Stimulated activated naive CD4-positive, alpha-beta T cell treated with Interleukin-2 at 50 U/mL for 16 hours (primary cell): ENCODE measurements around the gene CCER1.

ENCODE experiments used
- DNase-seq: peaks from one replicate; lab custom pipeline; 2025; lab: John Stamatoyannopoulos, UW

CCER1 gene

DNA sequence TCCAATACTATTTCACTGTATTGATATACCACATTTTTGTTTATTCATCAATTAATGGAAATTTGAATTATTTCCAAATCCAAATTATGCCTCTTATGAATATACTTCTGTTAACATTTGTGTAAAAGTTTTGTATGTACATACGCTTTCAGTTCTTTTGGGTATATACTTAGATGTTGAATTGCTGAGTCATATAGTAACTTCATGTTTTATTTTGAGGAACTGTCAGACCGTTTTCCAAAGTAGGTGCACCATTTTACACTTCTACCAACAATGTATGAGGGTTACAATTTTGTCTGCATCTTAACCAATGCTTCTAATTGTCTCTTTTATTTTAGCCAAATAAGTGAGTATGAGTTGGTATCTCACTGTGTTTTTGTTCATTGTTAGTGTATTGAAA, 10.2 kb upstream of the CCER1 start:
- no peak for DNase-seq

DNA sequence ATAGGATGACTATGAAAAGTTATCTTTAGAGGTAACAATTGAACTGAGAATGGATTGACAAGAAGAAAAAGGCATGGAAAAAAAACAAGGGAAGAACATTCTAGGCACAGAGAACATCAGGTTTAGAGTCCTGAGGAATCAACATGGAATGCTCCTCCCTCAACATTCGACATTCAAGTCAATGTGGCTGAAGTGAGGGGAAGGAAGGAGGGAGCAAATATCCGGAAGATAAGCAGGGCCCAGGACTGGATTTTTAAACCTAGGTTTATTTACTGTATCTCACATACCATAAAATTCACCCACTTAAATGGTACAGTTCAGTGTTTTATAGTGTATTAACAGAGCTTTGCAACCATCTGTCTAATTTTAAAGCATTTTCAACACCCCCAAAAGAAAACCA, 9.6 kb upstream of the CCER1 start:
- DNase-seq, result no peak

- DNase-seq, result no peak
These were observed 9.0 kb upstream of the CCER1 start for GRCh38 chr12:90963946-90964345.

DNA sequence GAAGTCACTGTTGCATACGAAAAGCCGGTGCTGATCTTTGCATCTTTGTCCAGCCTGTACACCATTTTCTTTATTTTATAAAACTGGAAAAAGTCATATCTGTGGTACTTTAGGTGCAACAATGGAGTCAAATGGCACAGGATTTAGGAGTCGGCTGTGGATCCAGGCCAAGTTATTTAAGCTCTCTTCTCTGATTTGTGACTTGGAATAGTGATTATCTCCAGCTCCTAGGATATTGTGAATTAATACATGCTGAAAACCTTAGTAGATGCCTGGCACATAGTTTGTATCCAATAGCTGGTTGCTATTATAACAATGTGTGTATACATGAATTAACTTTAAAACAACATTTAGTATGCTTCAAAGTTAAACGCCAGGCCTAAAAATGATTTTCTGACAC, 6.2 kb upstream of the CCER1 start:
- no peak for DNase-seq

DNA sequence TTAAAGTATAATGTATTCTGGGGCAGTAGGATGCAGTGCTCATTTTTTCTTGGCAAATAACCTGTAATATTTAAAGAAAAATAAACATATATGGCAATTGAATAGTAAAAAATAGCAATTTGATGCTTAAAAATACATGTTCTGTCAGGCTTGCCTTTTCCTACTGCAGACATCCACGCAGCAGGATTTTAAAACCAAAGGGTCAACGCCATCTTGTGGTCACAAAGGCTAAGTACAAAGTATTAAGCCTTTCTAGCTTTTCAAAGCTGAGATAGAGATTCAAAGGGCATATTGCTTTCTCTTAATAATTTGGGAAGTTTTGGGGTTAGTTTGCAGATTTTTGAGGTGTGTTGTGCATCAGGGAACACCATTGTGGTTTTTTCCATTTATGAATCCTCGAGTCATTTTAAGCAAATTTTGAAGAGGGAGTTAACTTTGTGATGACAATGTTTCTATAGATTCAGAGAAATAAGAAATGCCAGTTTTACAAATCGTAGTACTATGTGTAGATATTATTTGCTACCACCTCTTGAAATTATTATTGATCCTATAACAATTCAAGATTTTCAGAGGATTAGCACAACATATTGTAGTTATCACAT, 4.7 kb upstream of the CCER1 start:
- no peak for DNase-seq

DNA sequence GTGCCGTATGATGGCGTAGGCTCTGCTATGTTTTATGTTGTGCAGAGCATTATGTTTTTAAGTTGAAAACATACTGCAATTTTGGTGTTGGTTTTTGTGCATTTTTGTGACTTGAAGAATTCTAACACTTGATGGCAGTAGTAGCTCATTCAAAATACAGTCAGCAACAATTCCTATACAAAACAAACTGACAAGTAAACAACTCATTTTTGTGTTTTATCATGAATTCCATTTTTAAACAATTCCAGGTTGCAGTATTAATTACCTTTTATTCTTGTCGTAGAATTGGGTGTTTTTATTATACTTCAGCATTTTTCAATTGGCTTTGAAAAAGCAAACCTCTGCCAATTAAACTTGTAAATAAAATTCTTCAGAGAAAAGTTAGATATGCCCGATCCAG, 4.1 kb upstream of the CCER1 start:
- no peak for DNase-seq

DNA sequence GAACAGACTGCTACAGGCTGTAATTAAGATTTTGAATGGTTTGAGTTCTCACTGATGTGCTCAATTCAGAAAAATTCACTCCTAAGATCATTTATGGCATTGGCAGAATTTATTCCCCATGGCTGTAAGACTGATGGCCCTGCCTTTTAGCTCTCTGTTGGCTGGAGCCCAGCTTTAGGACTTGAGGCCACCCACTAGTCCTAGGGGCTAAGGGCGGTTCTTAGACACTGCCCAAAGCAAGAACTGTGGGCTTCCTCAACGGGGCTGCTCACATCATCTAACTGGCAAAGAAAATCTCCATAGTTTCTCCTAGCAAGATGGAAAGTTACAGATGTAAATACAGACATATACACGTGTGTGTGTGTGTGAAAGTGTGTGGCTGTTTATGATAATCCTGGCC, 3.4 kb upstream of the CCER1 start:
- no peak for DNase-seq

DNA sequence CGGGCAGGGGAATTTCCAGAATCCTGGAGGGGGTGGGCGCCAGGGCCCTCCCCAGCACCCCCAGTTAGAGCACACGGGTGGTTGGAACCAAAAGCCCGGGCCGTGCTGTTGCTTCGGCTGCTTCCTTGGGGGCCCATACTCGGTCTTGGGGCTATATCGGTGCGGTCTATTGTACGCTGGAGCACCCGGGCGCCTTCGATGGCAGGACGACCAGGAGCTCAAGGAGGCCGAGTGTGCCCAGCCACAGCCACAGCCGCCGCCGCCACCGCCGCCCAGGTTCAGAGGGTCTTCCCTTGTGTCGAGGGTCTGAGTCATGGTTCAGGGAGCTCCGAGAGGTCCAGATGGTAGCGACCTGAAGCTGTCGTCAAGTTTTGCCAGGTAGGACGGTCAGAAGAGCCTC, 548 bp downstream of the CCER1 start:
- DNase-seq, result no peak

DNA sequence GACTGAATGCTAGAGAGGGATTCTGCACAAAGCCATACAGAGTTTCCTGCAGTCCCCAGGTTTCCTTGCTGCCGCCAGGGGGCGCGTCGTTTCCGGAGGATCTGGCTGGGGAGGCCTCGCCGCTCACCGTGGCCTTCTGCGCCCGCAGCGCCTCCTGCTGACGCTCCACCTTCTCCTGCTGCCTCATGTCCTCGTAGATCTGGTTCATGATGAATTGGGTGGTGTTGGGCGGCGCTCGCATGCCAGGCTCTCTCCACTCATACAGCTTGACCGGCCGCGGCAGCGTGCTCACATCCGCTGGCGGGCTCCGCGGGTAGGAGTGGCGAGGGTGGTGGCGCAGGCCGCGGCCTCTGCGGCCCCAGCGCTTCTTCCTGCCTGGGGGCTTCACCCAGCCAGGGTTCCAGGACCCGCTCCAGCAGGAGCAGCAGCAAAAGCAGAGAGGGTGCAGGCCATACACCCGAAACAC, 987 bp downstream of the CCER1 start:
- no peak for DNase-seq

DNA sequence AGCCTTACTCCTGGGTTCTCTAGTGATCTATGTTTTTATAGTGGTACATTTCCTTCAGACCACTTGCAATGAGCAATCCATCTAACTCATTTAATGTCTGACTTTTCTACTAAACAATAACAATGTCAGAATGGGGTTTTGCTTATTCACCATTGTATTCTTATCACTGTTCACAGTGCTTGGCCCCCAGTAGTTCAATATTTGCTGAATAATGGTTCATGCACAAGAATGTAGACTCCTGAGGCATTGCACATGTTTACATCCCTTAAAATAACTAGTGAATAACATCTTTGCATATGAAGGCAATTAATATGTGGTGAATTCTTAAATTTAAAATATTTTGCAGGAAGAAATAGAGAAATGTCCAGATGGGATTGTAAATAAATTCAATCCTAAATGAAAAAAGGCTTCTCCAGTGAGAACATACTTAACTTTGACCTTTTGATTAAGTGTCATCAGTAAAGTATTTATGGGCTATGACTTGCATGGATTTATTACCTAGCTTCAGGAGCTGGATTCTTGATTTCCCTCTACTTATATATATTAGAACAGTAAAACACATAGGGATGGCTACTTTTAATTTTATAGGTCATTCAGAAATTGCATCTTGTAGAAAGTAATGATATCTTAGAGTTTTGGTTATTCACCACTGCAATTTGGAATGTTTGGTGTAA, 3.4 kb downstream of the CCER1 start:
- DNase-seq, result no peak

DNA sequence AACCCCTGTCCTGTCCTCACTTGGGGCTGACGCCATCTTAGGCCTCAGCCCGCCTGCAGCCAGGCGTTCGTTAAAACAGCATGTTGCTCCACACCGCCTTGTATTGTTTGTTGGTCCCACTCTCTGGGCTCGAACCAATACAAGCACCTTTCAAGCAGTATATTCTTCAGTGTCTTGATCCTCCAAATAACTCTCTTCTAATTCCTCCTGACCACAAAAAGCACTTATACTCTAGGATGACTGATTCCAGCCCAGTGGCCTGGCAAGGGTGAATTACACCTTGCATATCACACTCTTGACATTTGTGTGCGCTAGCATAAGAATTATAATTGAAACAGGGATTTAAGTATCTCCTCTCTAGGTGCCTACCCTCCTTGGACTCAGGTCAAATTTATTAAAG, 7.1 kb downstream of the CCER1 start:
- no peak for DNase-seq

DNA sequence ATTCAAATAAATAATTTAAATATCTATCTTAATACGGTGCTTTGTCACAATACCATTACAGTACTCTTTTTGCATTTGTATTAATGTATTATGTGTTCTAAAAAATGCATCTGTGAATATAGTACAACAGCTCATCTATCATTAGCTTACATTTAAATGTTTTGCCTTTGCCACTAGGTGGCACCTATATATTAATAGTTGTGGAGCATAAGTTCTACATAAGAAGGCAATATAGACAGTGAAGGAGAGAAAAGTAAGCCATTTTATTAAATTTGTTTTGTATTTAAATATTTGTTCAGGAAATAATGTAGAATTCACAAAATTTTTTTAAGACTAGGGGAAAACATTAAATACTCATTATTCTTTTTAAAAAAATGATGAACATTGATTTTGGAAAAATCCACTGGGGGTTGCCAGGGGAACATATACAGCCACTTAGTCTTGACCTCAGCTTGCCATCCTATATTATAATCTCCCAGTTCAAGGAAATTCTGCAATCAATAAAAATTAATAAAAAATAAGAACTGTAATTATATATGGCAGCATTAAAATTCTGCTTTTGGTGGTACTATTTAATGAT, 9.8 kb downstream of the CCER1 start:
- DNase-seq, result no peak

- no peak for DNase-seq
These were observed 11.7 kb downstream of the CCER1 start for GRCh38 chr12:90943255-90943654.

DNA sequence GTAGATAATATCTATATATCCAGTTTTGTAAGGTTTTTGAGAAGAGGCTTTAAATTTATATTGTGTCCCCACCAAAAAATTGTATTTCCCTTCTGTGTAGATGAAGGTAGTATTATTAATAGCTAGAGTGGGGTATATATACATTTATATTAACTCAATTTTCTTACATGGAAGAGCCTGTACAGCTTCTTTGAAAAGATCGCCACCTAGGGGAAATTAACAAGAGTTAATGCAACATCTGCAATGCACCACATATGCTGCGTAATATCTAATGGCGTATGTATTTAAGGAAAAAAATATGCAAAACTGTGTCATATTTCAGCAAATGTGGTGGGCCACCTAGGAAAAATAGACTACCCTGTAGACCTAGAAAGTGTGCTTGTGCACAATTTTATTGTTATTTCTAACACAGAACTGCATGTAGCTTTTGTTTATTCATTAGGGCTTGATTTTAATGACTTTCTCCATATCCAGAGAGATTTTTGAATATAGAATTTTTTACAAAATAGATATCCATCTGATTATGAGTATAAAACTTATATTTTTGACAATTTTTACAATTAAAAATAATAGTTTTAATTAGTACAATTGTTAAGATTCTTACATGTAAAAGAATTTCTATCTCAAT, 14.0 kb downstream of the CCER1 start:
- no peak for DNase-seq

DNA sequence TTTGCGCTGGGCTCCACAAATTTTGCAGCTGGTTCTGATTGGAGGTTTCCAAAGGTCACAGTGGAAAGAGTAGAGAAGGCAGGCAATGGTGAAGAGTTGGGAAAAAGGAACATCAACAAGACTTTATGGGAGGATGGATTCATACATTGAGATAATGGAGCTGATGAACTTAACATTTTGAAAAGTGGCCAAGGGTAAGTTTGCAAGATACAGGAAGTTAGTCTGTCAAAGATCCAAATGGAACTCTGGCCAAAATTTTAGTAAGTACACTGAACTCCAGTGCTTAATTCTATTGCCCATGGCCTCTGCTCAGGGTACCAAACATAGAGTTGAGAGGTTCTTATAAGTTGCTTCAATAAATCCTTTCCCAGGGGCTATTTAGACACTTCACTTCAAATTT, 15.6 kb downstream of the CCER1 start:
- DNase-seq, result no peak

DNA sequence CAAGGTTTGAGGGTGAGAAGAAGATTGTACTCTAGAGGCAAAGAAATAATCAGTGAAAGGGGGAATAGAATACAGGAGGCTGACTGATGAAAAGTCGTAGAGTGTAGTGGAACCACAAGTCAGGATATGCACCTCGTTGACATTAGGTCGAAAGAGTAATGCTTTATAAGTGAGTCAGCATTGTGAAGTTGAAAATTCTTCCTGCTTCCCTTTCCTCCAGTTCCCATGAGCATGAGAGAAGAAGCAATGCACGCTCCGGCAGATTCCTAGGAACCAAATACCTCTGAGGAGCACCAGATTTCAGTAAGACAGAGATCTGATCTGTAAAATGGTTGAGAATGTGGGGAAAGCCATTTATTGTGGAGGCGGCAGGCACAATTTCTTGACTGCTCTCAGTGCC, 16.5 kb downstream of the CCER1 start:
- no peak for DNase-seq

DNA sequence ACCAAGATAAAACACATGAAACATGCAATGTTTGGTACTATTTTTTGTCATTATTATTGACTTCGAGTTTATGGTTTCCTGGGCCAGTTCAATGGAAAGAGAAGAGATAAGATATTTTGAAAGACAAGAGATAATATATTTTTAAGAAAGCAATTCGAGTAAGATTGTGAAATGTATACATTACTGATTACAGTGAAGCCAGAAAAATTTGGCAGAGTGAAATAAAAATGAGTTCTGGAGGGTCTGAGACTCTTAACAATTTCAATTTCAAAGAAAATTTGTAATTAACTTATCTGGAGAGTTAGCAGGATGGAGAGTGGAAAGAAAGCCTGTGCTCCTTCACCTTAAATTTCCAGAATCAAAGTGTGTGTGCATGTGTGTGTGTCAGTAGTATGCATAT, 17.3 kb downstream of the CCER1 start:
- no peak for DNase-seq

DNA sequence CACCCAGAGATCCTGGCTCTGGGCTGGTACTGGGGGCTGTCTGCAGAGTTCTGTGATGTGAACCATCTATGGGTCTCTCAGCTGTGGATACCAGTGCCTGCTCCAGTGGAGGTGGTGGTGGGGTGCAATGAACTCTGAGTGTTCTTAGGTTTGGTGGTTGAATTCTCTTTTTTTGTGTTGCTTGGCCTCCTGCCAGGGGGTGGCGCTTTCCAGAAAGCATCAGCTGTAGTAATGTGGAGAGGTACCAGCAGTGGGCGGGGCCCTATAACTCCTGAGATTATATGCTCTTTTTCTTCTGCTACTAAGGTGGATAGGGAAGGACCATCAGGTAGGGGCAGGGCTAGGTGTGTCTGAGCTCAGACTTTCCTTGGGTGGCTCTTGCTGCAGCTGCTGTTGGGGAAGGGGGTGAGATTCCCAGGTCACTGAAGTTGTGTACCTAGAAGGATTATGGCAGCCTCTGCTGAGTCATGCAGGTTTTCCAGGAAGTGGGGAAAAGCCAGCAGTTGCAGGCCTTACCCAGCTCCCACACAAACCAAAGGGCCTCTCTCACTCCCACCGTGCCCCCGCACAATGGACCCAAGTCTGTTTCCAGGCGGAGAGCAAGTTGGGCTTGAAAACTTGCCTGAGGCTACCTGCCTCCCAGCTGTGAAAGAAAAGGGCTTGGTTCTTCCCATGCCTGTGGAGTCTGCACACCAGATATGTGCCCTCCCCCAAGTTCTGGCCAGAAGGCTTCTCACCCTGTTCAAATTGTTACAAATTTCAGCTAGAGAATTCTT, 18.6 kb downstream of the CCER1 start:
- DNase-seq, result no peak

DNA sequence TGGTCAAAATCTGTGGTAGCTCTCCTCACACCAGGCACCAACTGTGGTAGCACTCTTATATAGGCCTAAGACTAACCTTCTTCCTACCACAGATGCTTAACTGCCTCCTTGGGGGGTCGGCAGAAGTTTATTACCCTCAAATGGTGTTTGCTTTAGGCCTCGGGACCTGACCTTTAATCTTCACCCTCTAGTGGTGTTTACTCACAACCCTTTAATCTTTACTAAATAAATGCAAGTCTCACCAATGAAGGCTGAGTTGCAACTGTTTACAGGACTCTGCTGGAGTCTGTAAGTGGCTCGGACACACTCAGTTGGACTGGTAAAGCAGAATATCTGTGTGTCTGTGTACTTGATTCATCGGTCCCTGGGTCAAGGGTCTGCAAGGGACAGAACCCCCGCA, 29.4 kb downstream of the CCER1 start:
- DNase-seq, result no peak

- DNase-seq, result no peak
These were observed 30.6 kb downstream of the CCER1 start for GRCh38 chr12:90924406-90924805.

GRCh38 chr12:90922145-90922627, 32.8 kb downstream of the CCER1 start:
- DNase-seq, result no peak

DNA sequence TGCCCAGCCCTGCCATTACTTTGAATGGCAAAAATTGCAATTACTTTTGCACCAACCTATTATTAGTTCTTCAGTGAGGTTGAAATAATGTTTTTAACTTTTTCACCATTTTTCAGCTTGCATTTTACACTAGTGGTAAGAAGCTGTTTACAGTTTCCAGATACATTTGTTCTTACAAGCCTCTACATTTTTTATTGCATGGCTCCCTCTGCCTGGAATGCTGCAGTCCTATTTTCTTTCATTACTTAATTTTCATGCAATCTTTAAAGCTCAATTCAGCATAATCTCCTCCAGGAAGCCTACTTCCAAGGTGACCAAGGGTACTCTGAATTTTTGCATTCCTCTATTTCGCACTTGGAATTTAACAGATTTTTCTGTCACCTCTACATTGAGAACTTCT, 33.4 kb downstream of the CCER1 start:
- DNase-seq, result no peak
